ENCODE data around the gene KCNK4.

DNA sequence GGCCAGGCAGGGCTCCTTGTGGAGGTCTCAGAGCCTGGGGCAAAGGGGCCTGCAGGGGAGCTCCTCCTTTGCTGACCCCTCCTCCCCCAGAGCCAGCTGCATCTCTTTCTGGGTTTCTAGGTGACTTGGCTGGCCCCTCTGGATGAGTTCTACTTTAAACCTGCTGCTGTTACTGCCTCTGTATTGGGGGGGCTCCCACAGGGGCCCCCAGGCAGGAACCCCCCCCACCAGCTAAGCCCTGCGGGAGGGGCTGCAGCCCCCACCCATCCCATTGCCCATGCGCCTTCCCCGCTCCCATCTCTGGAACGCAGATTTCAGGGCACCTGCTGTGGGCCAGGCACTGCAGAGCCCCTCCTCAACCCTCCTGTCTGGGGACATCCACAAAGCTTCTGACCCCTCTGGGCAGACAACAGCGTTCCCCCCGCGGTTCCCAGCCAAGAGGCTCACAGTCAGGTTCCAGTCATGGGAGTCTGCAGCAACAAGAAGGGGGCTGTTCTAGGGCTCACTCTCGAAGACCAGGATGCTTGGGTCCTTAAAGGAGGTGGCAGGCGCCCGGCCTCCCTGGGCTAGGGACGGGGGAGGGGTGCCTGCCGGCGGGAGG is 40.6 kb upstream of the KCNK4 start:
- TF ChIP-seq REST (IDR thresholded peaks at IDR 0.05; ENCODE audit: low read depth) (no peak), TCF12 (IDR thresholded peaks at IDR 0.05; ENCODE audit: low read depth) (no peak), FOXM1 (IDR thresholded peaks at IDR 0.05; ENCODE audit: borderline replicate concordance, low read depth) (no peak), MAX (IDR thresholded peaks at IDR 0.05) (no peak), CEBPB (IDR thresholded peaks at IDR 0.05) (no peak), TAF1 (IDR thresholded peaks at IDR 0.05; ENCODE audit: low read depth) (no peak), TEAD4 (IDR thresholded peaks at IDR 0.05) (no peak), NFIC (IDR thresholded peaks at IDR 0.05) (no peak), EP300 (IDR thresholded peaks at IDR 0.05; ENCODE audit: borderline replicate concordance) (no peak), RAD21 (IDR thresholded peaks at IDR 0.05; ENCODE audit: low read depth) (no peak), CREB1 (IDR thresholded peaks at IDR 0.05; ENCODE audit: low read depth) (no peak), YY1 (IDR thresholded peaks at IDR 0.05; ENCODE audit: low read depth) (no peak), ZBTB7A (IDR thresholded peaks at IDR 0.05; ENCODE audit: low read depth) (no peak), EGR1 (IDR thresholded peaks at IDR 0.05) (no peak)

All from Ishikawa (cell line).